Naive thymus-derived CD8-positive, alpha-beta T cell (primary cell): ENCODE results near the gene PSRC1. TPM values are rescaled to one million over a fixed set of nuclear protein-coding genes. Genes with fewer than 3 reads are reported as not detected.
A peak's percentile ranks its signal among the peaks of the same experiment; 100 is the strongest.

Experiments used
- ATAC-seq, 2 donors: fragments of 150-1000 bp; cut with Tn5 transposase in 1 of 2; sonication (Bioruptor Pico), chemical (Tn5 transposase) in 1 of 2; 1 replicate in 1 of 2; 2 replicates in 1 of 2; pipeline ENCODE4 v1.10.0; 2021; ENCODE audit warnings: mild to moderate bottlenecking in 2 of 2, moderate library complexity in 2 of 2
- POLR2A ChIA-PET: fragments of 350-600 bp; sonication (Branson Sonifier 250); formaldehyde crosslinking; loops from one replicate; lab custom pipeline; 2021; ENCODE audit warnings: antibody characterized with exemption; lab: Charles Lee
- DNase-seq, 10 donors: peaks; one replicate each; pipeline versions ENCODE4 v3.0.0 to v3.0.0-alpha.2; 2020 to 2022
- H3K27ac Mint-ChIP-seq, 10 donors: one replicate each; pipeline ENCODE4 v1.8.0; 2020 to 2022; ENCODE audit warnings: mild to moderate bottlenecking in 10 of 10, mixed read lengths in 10 of 10, moderate library complexity in 4 of 10, inconsistent platforms in 1 of 10
- H3K27me3 Mint-ChIP-seq, 5 donors: one replicate each; pipeline ENCODE4 v1.8.0; 2021 to 2022; ENCODE audit warnings: mixed read lengths in 5 of 5
- H3K36me3 Mint-ChIP-seq, 3 donors: one replicate each; pipeline ENCODE4 v1.8.0; 2020 to 2022; ENCODE audit warnings: mixed read lengths in 3 of 3, mild to moderate bottlenecking in 2 of 3, inconsistent platforms in 1 of 3
- H3K4me1 Mint-ChIP-seq, 4 donors: one replicate each; pipeline ENCODE4 v1.8.0; 2021 to 2022; ENCODE audit warnings: mixed read lengths in 4 of 4
- H3K4me3 Mint-ChIP-seq, 10 donors: one replicate each; pipeline ENCODE4 v1.8.0; 2020 to 2022; ENCODE audit warnings: mild to moderate bottlenecking in 10 of 10, mixed read lengths in 10 of 10, moderate library complexity in 6 of 10, inconsistent platforms in 1 of 10
- H3K9me3 Mint-ChIP-seq, 9 donors: one replicate each; pipeline ENCODE4 v1.8.0; 2020 to 2022; ENCODE audit warnings: mixed read lengths in 9 of 9, mild to moderate bottlenecking in 3 of 9, inconsistent platforms in 1 of 9, moderate library complexity in 1 of 9
- polyA plus RNA-seq, 3 donors: library from polyadenylated mRNA; unstranded; fragments of 300-500 nt; fragmentation: Illumina TruSeq; gene quantifications; one replicate each; pipeline ENCODE4 v1.2.3, GENCODE V29; 2021
- total RNA-seq, 8 experiments: library from RNA in 2 of 8; stranded (reverse) in 2 of 8; gene quantifications; one replicate each; pipeline ENCODE4 v1.2.3 and lab custom pipeline; 2021 to 2026

The PSRC1 gene
- total and polyA plus RNA-seq, 5 experiments from 2014 or later = 0.31 to 0.89 TPM; not detected in 3

DNA sequence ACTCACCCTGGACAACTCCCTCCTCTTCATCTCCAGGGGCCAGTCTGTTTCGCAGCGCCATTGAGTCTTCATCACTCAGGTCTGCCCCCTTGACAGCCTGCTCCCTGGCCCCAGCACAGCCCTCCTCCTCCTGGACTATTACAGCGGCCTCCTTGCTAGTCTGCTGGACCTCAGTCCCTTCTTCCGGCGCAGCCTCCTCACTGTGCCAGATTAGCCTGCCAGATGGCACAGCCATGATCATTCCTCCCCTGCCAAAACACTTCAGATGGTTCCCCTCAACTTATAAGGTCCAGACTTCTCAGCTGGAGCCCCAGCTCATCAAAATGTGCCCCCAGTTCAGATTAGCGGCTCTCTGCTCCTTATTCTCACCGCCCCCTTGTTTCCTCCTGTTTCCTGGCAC, 40.6 kb downstream of the PSRC1 start:
- ATAC-seq (no peak), DNase-seq (no peak)
- Mint-ChIP-seq H3K9me3 (no peaks in the 10 kb centered on the region), H3K4me3 (peak overlapping the region in 5 of 10 donors; percentile 11 to 60 (median 34)), H3K4me1 (peaks cover 21 to 23% (median 22%) of the 10 kb centered on the region in 4 donors), H3K27ac (peak overlapping the region in 8 of 10 donors; percentile 3 to 95 (median 64)), H3K27me3 (peaks cover 0 to 12% (median 6%) of the 10 kb centered on the region in 5 donors), H3K36me3 (peaks cover 0 to 17% (median 0%) of the 10 kb centered on the region in 3 donors)
- POLR2A ChIA-PET = no interaction called here

DNA sequence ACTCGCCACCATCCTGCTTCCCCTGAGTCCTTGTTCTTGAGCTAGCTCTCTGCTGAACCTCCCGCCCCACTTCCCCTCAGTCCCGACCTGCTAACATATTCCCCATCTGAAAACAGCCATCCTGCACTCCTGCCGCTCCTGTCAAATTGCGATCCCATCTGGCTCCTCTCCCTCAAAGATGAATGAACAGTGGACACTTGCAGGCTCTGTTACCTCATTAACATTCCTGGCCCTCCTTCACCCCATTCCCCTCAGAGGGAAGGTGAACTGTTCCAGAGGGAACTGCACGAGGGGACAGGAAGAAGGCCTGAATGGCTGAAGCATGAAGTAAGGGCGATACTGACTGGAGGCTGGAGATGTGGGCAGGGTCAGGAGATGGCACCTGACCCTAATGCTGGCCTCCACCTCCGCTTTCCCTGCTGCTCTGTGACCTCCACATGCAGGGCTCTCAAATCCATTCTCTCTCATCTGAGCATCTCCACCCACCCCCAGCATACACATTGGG, 41.1 kb downstream of the PSRC1 start:
- peaks cover 0 to 12% (median 6%) of the 10 kb centered on the region in 5 donors for H3K27me3 Mint-ChIP-seq
- no peak for ATAC-seq
- POLR2A ChIA-PET = interaction anchor here (0.6 to 0.7 kb wide), 2 partner anchors 115 to 1908 kb away, joined by 3 read pairs; no protein-coding TSS in a partner anchor

DNA sequence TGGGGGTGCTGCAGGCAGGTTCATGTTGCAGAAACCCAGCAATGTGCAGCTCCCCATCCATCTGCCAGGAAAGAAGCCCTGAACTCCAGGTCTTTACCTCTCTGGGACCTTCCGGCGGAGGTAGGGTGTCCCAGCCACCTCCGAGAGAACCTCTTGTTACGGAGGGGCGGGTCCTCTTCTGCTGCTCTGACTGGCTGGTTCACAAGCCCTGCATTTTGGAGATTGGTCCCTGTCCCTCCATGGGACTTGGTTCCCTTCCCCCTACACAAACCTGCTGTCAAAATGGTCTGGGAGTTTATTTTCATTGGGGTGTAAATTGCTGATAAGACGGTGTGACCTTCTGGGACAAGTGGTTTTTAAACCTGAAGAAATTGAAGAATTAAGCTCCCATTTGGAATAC, 41.6 kb downstream of the PSRC1 start:
- peak overlapping the region in 7 of 10 donors; percentile 10 to 95 (median 63) for H3K27ac Mint-ChIP-seq
- H3K9me3 Mint-ChIP-seq = no peaks in the 10 kb centered on the region
- ATAC-seq = peak in 1 of 2 donors; percentile 31
- H3K4me3 Mint-ChIP-seq = peak overlapping the region in 3 of 10 donors; percentile 22 to 36 (median 29)
- POLR2A ChIA-PET = interaction anchor here (0.7 to 1.6 kb wide), 2 partner anchors 12 to 1909 kb away, joined by 3 to 4 read pairs; no protein-coding TSS in a partner anchor
- H3K4me1 Mint-ChIP-seq = peaks cover 19 to 23% (median 22%) of the 10 kb centered on the region in 4 donors
- peaks cover 0 to 28% (median 0%) of the 10 kb centered on the region in 3 donors for H3K36me3 Mint-ChIP-seq
- DNase-seq = no peak
- peaks cover 0 to 10% (median 6%) of the 10 kb centered on the region in 5 donors for H3K27me3 Mint-ChIP-seq

More for the DNA sequence above, 41.1 kb downstream of the PSRC1 start:
- Mint-ChIP-seq H3K4me1 (peaks cover 19 to 23% (median 22%) of the 10 kb centered on the region in 4 donors), H3K36me3 (peaks cover 0 to 22% (median 0%) of the 10 kb centered on the region in 3 donors), H3K27ac (peak overlapping the region in 9 of 10 donors; percentile 10 to 95 (median 60)), H3K4me3 (peak overlapping the region in 8 of 10 donors; percentile 2 to 60 (median 35)), H3K9me3 (no peaks in the 10 kb centered on the region)
- no peak for DNase-seq

DNA sequence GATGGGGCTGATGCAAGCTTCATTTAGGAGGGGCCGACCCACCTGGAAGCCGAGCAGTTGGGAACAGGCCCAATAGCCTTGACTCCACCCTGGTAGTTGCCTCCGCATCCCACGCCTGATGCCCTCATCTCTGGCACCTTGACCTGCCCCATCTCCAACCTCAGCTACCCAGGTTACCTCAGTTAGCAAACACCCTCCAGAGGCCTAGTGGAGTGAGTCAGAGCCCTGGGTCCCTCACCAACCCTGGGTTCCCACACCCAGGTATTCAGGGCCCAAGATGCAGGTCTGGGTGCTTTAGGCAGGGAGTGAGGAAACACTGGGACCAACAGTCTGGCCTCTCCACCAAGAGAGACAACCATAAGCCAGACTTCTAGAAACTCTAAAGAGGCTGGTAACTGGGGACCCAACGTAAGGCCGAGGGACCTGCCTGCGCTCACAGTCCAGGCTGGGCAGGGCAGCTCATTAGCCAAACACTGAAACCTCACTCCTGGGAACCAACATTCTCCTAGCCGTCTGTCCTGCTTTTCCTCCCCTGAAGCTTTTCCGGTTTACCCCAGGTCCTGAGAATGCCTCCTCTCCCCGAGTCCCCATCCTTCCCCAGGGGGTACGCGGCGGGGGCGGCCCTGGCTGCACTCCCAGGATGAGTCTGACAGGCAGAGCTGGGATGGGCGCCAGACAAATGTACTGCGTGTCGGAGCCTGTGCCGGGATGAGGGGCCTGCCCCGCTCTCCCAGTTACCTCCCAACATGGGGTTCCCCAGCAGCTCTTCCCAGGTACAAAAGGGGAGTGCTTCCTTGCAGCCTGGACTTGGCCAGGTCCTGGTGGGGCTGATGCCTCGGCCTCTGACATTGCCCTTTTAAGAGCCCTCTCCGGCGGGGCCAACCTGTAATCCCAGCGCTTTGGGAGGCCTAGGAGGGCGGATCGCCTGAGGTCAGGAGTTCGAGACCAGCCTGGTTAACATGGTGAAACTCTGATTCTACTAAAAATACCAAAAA, 42.5 kb downstream of the PSRC1 start:
- H3K4me3 Mint-ChIP-seq = peak overlapping the region in 1 of 10 donors; percentile 36
- H3K27me3 Mint-ChIP-seq = peaks cover 0 to 10% (median 6%) of the 10 kb centered on the region in 5 donors
- DNase-seq = peak in 2 of 10 donors; percentile 16 to 18
- no peaks in the 10 kb centered on the region for H3K9me3 Mint-ChIP-seq
- H3K4me1 Mint-ChIP-seq = peaks cover 19 to 23% (median 22%) of the 10 kb centered on the region in 4 donors
- POLR2A ChIA-PET = interaction anchor here (0.6 to 1.6 kb wide), 2 partner anchors 13 to 22 kb away, joined by 3 to 4 read pairs; no protein-coding TSS in a partner anchor
- peak overlapping the region in 7 of 10 donors; percentile 62 to 89 (median 78) for H3K27ac Mint-ChIP-seq
- ATAC-seq = peak in 1 of 2 donors; percentile 16
- H3K36me3 Mint-ChIP-seq = peaks cover 0 to 37% (median 5%) of the 10 kb centered on the region in 3 donors

DNA sequence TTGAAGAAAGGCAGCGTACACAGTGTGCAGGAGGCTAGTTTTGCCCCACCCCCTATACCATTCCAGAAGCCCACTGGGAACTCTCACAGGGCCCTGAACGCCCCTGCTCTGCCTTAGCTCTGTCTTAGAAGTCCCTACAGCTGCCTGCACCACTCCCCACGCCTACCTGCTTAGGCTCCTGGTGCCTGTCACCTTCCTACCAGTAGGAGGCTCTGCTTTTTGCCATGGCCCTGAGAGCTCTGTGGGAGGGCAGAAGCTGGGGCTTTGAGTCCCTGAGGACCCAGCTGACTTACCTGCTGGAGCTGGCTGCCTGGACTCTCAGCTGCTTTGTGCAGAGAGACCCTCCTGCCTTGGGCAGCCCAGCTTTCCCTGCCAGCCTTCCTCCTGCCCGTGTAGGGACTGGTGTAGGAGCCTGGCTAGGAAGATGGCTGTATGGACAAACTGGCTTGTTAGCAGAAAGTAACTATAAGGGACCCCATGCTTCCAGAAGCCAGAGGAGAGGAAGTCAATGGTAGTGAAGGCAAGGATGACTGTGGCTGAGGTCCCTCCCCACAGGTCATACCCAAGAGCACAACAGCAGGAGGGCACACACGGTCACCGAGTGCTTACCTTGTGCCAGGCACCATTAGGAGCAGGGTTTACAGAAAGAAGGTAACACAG, 43.4 kb downstream of the PSRC1 start:
- ATAC-seq (peak; percentile 79 to 85), DNase-seq (peak in 3 of 10 donors; percentile 11 to 27 (median 26))
- POLR2A ChIA-PET = interaction anchor here (1.0 kb wide), 1 partner anchor 26 kb away, joined by 4 read pairs; the partner anchor contains the start of gene SARS1
- peak overlapping the region; percentile 20 to 89 (median 64) for H3K27ac Mint-ChIP-seq
- H3K27me3 Mint-ChIP-seq = peaks cover 0 to 7% (median 5%) of the 10 kb centered on the region in 5 donors
- no peak overlapping the region for H3K4me3 Mint-ChIP-seq
- no peaks in the 10 kb centered on the region for H3K9me3 Mint-ChIP-seq
- H3K36me3 Mint-ChIP-seq = peaks cover 0 to 46% (median 5%) of the 10 kb centered on the region in 3 donors
- peaks cover 21 to 27% (median 24%) of the 10 kb centered on the region in 4 donors for H3K4me1 Mint-ChIP-seq

DNA sequence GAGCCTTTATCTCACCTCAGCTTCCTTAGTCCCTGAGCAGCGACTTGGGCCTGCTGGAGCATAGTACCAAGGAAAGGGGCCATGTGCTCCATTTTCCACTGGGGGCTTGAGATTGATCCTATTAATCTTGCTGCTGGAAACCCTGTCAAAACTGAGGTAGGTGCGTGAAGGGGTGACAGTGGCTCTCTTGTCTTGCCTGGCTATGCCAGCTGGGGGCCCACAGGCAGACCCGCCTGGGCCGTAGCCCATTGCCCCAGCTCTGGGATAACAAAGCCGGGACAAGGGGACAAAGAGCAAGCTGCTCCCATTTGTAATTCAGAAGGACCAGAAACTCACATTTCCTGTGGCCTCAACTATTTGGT, 43.9 kb downstream of the PSRC1 start:
- no peak for ATAC-seq
- H3K36me3 Mint-ChIP-seq = peaks cover 0 to 50% (median 5%) of the 10 kb centered on the region in 3 donors
- no peaks in the 10 kb centered on the region for H3K9me3 Mint-ChIP-seq
- POLR2A ChIA-PET = interaction anchor here (0.6 to 1.0 kb wide), 2 partner anchors 18 to 25 kb away, joined by 4 to 5 read pairs; partner anchors contain the start of gene SARS1
- H3K4me3 Mint-ChIP-seq = no peak overlapping the region
- DNase-seq = no peak
- H3K4me1 Mint-ChIP-seq = peaks cover 17 to 30% (median 22%) of the 10 kb centered on the region in 4 donors
- H3K27ac Mint-ChIP-seq = peak overlapping the region in 4 of 10 donors; percentile 24 to 89 (median 48)
- H3K27me3 Mint-ChIP-seq = peaks cover 0 to 5% (median 0%) of the 10 kb centered on the region in 5 donors

DNA sequence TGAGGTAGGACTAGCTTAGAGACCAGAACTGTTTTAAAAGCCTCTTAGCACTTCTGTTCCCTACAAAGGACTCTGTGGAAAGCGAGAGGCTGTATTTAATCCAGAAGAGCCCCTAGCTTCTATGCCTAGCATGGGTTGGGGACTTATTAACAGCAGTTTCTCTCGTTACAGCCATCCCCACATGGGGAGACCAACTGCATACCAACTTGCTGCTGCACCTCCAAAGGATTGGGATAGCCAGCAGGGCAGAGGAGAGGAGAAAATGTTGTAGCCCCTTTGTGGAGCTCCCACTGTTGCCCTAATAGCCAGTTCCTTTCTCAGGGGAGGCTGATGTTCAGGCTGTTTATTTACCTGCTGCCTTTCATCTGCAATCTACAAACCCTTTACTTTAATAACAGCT, 44.6 kb downstream of the PSRC1 start:
- Mint-ChIP-seq H3K36me3 (peaks cover 0 to 54% (median 5%) of the 10 kb centered on the region in 3 donors), H3K27ac (peak overlapping the region in 1 of 10 donors; percentile 7), H3K4me3 (no peak overlapping the region), H3K4me1 (peaks cover 17 to 30% (median 22%) of the 10 kb centered on the region in 4 donors), H3K27me3 (peaks cover 0 to 5% (median 0%) of the 10 kb centered on the region in 5 donors), H3K9me3 (no peaks in the 10 kb centered on the region)
- DNase-seq (no peak), ATAC-seq (no peak)
- POLR2A ChIA-PET = interaction anchor here (0.6 kb wide), 2 partner anchors 17 to 20 kb away, joined by 3 to 5 read pairs; no protein-coding TSS in a partner anchor

DNA sequence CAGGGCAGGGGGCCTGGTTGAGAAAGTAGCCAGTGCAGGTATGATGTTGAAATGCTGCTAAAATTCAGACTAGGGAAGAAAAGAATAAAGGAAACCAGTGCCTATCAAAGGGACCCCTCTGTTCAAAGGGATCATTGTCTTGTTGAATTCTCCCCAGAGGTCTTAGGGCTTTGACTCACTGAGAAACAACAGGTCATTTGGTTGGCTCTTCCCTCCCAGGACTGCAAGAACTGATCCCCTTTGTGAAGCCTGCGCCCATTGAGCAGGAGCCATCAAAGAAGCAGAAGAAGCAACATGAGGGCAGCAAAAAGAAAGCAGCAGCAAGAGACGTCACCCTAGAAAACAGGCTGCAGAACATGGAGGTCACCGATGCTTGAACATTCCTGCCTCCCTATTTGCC, 45.4 kb downstream of the PSRC1 start:
- Mint-ChIP-seq H3K27ac (peak overlapping the region in 2 of 10 donors; percentile 13 to 47), H3K9me3 (no peaks in the 10 kb centered on the region), H3K36me3 (peaks cover 0 to 62% (median 6%) of the 10 kb centered on the region in 3 donors), H3K4me3 (no peak overlapping the region), H3K4me1 (peaks cover 13 to 27% (median 18%) of the 10 kb centered on the region in 4 donors), H3K27me3 (peaks cover 0 to 4% (median 0%) of the 10 kb centered on the region in 5 donors)
- ATAC-seq = no peak
- POLR2A ChIA-PET = no interaction called here
- DNase-seq = no peak

DNA sequence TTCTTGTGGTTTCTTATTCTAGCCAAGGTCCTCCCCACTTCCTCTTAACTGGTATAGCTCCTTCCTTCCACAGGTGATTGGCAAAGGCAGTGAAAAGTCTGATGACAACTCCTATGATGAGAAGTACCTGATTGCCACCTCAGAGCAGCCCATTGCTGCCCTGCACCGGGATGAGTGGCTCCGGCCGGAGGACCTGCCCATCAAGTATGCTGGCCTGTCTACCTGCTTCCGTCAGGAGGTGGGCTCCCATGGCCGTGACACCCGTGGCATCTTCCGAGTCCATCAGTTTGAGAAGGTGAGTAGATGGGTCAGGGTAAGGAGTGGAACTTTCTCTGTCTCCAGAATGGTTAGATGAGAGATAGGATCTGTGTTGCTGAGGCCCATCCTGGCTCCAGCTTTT, 47.8 kb downstream of the PSRC1 start:
- Mint-ChIP-seq H3K36me3 (peaks cover 0 to 86% (median 7%) of the 10 kb centered on the region in 3 donors), H3K9me3 (no peaks in the 10 kb centered on the region), H3K27me3 (no peaks in the 10 kb centered on the region), H3K4me1 (peaks cover 0 to 12% (median 3%) of the 10 kb centered on the region in 4 donors), H3K27ac (peak overlapping the region in 8 of 10 donors; percentile 26 to 87 (median 60)), H3K4me3 (no peak overlapping the region)
- no peak for DNase-seq
- ATAC-seq = no peak
- POLR2A ChIA-PET = no interaction called here

DNA sequence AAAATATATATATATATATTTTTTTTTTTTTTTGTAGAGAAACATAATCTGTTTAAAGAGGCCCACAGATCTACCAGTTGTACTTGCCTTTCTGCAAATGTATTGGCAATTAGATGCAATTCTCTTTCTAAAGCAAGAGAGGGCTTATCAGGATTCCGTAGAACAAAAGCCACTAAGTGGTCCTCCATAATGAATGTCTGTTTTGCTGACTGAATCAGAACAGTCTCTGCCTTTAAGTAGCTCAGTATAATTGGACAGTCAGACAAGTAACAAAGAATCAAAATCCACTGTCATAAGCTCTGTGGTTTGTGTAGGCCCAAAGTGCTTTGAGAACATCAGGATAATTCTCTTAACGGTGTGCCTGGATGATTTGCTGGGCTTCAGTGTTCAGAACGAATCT, 51.9 kb downstream of the PSRC1 start:
- Mint-ChIP-seq H3K4me3 (no peak overlapping the region), H3K4me1 (peaks cover under 1 to 19% (median 4%) of the 10 kb centered on the region in 4 donors), H3K9me3 (no peaks in the 10 kb centered on the region), H3K27me3 (no peaks in the 10 kb centered on the region), H3K27ac (peak overlapping the region in 2 of 10 donors; percentile 17 to 37), H3K36me3 (peaks cover 0 to 92% (median 5%) of the 10 kb centered on the region in 3 donors)
- ATAC-seq (no peak), DNase-seq (no peak)
- POLR2A ChIA-PET = interaction anchor here (1.8 kb wide), 1 partner anchor 17 kb away, joined by 5 read pairs; the partner anchor contains the start of gene SARS1
